HEK293T (cell line): ENCODE measurements around the gene SBF1.

Source experiments
- CTCF ChIA-PET: fragments of 350-600 bp; formaldehyde crosslinking; extraction: SDS; loops from one replicate; lab custom pipeline; 2021; ENCODE audit warnings: antibody characterized with exemption, inconsistent platforms; lab: Yijun Ruan, JAX
- POLR2A ChIA-PET: fragments of 350-600 bp; formaldehyde crosslinking; extraction: SDS; loops from one replicate; lab custom pipeline; 2020; ENCODE audit warnings: antibody characterized with exemption, inconsistent platforms; lab: Yijun Ruan, JAX
- DNase-seq: peaks from one replicate; pipeline ENCODE4 v3.0.0; 2012; ENCODE audit warnings: mixed read lengths; ENCODE audit errors: extremely low spot score
- ARNT ChIP-seq: fragments of 450-650 bp; IDR thresholded peaks from 2 replicates; pipeline ENCODE4 v1.6.1; 2017; ENCODE audit warnings: mild to moderate bottlenecking
- BHLHE40 ChIP-seq: fragments of 450-650 bp; IDR thresholded peaks from 2 replicates; pipeline ENCODE4 v1.6.1; 2016; ENCODE audit warnings: mild to moderate bottlenecking, moderate library complexity, borderline replicate concordance
- CTBP1 ChIP-seq: fragments of 450-650 bp; IDR thresholded peaks from 2 replicates; pipeline ENCODE4 v1.6.1; 2016; ENCODE audit warnings: borderline replicate concordance
- ELF4 ChIP-seq: fragments of 450-650 bp; IDR thresholded peaks from 2 replicates; pipeline ENCODE4 v1.6.1; 2017; ENCODE audit warnings: antibody characterized with exemption
- FOXA1 ChIP-seq: fragments of 450-650 bp; IDR thresholded peaks from 2 replicates; pipeline ENCODE4 v1.6.1; 2016; ENCODE audit warnings: mild to moderate bottlenecking
- FOXK2 ChIP-seq: fragments of 450-650 bp; IDR thresholded peaks from 2 replicates; pipeline ENCODE4 v1.6.1; 2016; ENCODE audit warnings: mild to moderate bottlenecking
- FOXM1 ChIP-seq: fragments of 450-650 bp; IDR thresholded peaks from 2 replicates; pipeline ENCODE4 v1.6.1; 2017; ENCODE audit warnings: mild to moderate bottlenecking, borderline replicate concordance
- HDGF ChIP-seq: fragments of 450-650 bp; IDR thresholded peaks from 2 replicates; pipeline ENCODE4 v1.6.1; 2017; ENCODE audit warnings: antibody characterized with exemption, borderline replicate concordance
- L3MBTL2 ChIP-seq: fragments of 450-650 bp; conservative IDR thresholded peaks from 2 replicates; pipeline ENCODE4 v1.6.1; 2016; ENCODE audit warnings: mild to moderate bottlenecking
- LEF1 ChIP-seq: fragments of 450-650 bp; IDR thresholded peaks from 2 replicates; pipeline ENCODE4 v1.6.1; 2017; ENCODE audit warnings: mild to moderate bottlenecking, borderline replicate concordance
- NFRKB ChIP-seq: fragments of 450-650 bp; IDR thresholded peaks from 2 replicates; pipeline ENCODE4 v1.6.1; 2016; ENCODE audit warnings: mild to moderate bottlenecking, moderate library complexity
- PKNOX1 ChIP-seq: fragments of 450-650 bp; IDR thresholded peaks from 2 replicates; pipeline ENCODE4 v1.6.1; 2016
- SP1 ChIP-seq: fragments of 450-650 bp; IDR thresholded peaks from 2 replicates; pipeline ENCODE4 v1.6.1; 2017
- SUZ12 ChIP-seq: fragments of 450-650 bp; IDR thresholded peaks from 2 replicates; pipeline ENCODE4 v1.6.1; 2016; ENCODE audit warnings: mild to moderate bottlenecking
- TARDBP ChIP-seq: fragments of 450-650 bp; IDR thresholded peaks from 2 replicates; pipeline ENCODE4 v1.6.1; 2016
- ZNF384 ChIP-seq: fragments of 450-650 bp; IDR thresholded peaks from 2 replicates; pipeline ENCODE4 v1.6.1; 2016

SBF1 gene

GRCh38 chr22:50497093-50497492, 22.3 kb upstream of the SBF1 start:
- POLR2A ChIA-PET = interaction anchor here (0.8 to 2.0 kb wide), 3 partner anchors 11 to 28 kb away, joined by 3 to 19 read pairs (median 5); partner anchors contain the start of genes LMF2, NCAPH2 and SCO2
- TF ChIP-seq FOXA1 = no peak
- no peak for TF ChIP-seq SUZ12
- TF ChIP-seq FOXK2 = no peak
- TF ChIP-seq FOXM1 = no peak
- TF ChIP-seq ELF4 = no peak
- DNase-seq = no peak
- CTCF ChIA-PET = interaction anchor here (0.5 to 1.8 kb wide), 5 partner anchors 25 to 276 kb away, joined by 3 to 12 read pairs (median 9); partner anchors contain the start of gene SCO2

GRCh38 chr22:50490531-50491308, 15.9 kb upstream of the SBF1 start:
- ChIA-PET POLR2A (no interaction called here), CTCF (interaction anchor here (0.8 kb wide), 1 partner anchor 10 kb away, joined by 4 read pairs; no protein-coding TSS in a partner anchor)
- DNase-seq = no peak
- no peak for TF ChIP-seq SP1
- no peak for TF ChIP-seq ELF4
- TF ChIP-seq LEF1 = no peak
- no peak for TF ChIP-seq NFRKB
- TF ChIP-seq ARNT = no peak
- no peak for TF ChIP-seq CTBP1
- TF ChIP-seq L3MBTL2 = no peak
- no peak for TF ChIP-seq ZNF384
- no peak for TF ChIP-seq PKNOX1
- no peak for TF ChIP-seq SUZ12
- TF ChIP-seq BHLHE40 = no peak
- TF ChIP-seq FOXM1 = no peak
- no peak for TF ChIP-seq HDGF
- no peak for TF ChIP-seq FOXK2
- TF ChIP-seq FOXA1 = no peak
- TF ChIP-seq TARDBP = no peak

GRCh38 chr22:50489363-50490243, 14.8 kb upstream of the SBF1 start:
- DNase-seq = no peak
- TF ChIP-seq ARNT = no peak
- CTCF ChIA-PET = interaction anchor here (0.8 kb wide), 1 partner anchor 9 kb away, joined by 4 read pairs; no protein-coding TSS in a partner anchor
- POLR2A ChIA-PET = no interaction called here

GRCh38 chr22:50488886-50489285, 14.1 kb upstream of the SBF1 start:
- no peak for DNase-seq
- CTCF ChIA-PET = no interaction called here
- TF ChIP-seq ARNT = no peak
- POLR2A ChIA-PET = no interaction called here

- ChIA-PET POLR2A (no interaction called here), CTCF (no interaction called here)
- TF ChIP-seq FOXK2 (no peak), SUZ12 (no peak), TARDBP (no peak), SP1 (no peak), FOXA1 (no peak), L3MBTL2 (no peak), ZNF384 (no peak)
- DNase-seq = no peak
Measured at GRCh38 chr22:50488006-50488677, 13.3 kb upstream of the SBF1 start.

GRCh38 chr22:50487290-50488005, 12.6 kb upstream of the SBF1 start:
- POLR2A ChIA-PET = interaction anchor here (0.9 kb wide), 2 partner anchors 20 to 38 kb away, joined by 3 read pairs; partner anchors contain the start of genes LMF2, NCAPH2 and SCO2

More at GRCh38 chr22:50487290-50488005, 12.6 kb upstream of the SBF1 start:
- CTCF ChIA-PET = interaction anchor here (1.5 kb wide), 1 partner anchor 11 kb away, joined by 5 read pairs; no protein-coding TSS in a partner anchor
- TF ChIP-seq CTBP1 = no peak
- no peak for TF ChIP-seq NFRKB
- no peak for TF ChIP-seq FOXM1
- TF ChIP-seq LEF1 = no peak
- no peak for DNase-seq
